NCI-H2227 treated with DMSO at 0.1 percent for 48 hours (cell line): ENCODE data around the gene ADAMTSL4.
"Not testable (repeated sequence)": the region's sequence is repeated elsewhere in the genome, so short reads cannot be mapped to it uniquely, and the experiment has no call there.

ENCODE experiments used
- DNase-seq: peaks from one replicate; lab custom pipeline; 2025; lab: John Stamatoyannopoulos, UW

The ADAMTSL4 gene

DNA sequence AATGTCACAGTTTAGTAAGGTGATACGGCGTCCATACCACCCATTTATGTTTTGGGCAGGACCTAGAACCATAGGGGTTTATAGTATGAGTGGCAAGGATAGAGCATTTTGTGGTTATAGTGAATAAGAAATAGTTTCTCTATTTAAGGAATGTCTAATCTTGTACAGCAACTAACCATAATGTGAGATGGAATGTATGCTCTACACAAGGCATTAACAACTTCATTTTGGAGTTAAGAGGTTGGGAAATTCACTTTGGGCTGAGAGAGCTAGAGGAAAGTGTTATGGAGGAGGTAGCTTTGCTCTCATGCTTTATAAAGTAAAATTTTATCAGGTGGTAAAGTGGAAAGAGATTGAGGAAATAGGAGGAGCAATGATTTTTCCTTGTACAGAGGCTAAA is 33.2 kb downstream of the ADAMTSL4 start:
- no peak for DNase-seq

DNA sequence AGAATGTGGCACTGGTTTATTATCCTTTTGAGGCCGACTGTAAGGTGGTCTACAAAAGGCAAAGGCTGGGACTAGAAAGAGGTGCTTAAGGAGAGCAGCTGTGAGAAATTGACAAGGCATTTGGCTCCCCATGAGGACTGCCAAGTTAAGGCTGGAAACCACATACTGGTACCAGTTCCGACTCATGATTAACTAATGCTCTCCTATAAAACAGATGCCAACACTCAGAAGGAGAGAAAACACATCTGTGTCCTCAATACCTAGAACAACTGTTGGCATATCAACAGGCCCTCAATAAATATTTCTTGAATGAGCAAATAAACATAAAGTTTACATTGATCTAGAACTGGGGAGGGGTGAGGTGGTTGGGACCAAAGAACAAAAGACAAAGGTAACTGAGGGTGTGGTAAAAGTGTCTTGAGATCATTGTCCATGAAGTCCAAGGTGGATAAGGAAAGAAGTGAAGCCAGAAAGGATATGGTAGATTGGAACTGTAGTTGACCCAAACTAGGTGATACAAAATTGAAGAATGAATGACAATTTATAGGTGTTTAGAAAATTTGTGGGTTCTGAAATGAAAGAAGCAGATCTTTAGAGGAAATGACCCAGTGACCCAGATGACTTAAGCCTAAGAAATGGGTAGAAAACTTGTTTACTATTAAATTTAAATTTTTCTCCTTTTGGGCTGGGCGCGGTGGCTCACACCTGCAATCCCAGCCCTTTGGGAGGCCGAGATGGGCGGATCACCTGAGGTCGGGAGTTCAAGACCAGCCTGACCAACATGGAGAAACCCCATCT is 47.1 kb downstream of the ADAMTSL4 start:
- DNase-seq, result no peak

DNA sequence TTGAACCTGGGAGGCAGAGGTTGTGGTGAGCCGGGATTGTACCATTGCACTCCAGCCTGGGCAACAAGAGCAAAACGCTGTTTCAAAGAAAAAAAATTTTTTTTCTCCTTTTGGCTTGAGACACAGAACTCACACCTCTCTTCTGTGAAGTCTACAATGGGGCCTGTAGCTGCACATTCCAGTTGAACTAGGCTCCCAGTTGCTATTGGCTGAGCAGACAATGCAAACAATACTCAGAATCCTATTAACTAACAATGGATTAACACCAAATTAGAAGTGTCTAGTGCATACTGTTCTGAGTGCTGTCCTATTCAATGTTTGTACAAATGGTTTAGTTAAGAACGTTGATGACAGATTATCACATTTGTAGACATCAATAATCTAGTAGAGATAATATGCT is 47.8 kb downstream of the ADAMTSL4 start:
- no peak for DNase-seq

DNA sequence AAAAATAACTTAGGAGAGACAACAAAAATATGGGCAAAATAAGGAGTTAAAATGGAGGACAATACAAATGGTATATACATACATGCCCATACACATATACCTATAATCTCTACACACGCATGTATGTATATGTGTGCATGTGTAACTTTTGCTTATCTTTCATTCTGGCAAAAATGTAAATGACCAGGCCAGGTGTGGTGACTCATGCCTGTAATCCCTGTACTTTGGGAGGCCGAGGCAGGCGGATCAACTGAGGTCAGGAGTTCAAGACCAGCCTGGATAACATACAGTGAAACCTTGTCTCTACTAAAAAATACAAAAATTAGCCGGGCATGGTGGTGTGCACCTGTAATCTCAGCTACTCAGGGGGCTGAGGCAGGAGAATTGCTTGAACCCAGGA is 49.1 kb downstream of the ADAMTSL4 start:
- DNase-seq, result not testable (repeated sequence)

GRCh38 chr1:150601540-150601939 is 52.3 kb downstream of the ADAMTSL4 start:
- no peak for DNase-seq

DNA sequence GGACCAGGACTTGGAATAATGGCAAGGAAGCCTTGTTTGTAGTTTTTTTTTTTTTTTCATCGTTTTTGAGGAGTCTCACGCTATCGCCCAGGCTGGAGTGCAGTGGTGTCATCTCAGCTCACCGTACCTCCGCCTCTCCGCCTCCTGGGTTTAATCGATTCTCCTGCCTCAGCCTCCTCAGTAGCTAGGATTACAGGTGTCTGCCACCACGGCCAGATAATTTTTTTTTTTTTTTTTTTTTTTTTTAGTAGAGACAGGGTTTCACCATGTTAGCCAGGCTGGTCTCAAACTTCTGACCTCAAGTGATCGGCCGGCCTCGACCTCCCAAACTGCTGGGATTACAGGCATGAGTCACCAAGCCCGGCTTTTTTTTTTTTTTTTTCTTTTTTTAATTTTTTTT is 53.2 kb downstream of the ADAMTSL4 start:
- not testable (repeated sequence) for DNase-seq

DNA sequence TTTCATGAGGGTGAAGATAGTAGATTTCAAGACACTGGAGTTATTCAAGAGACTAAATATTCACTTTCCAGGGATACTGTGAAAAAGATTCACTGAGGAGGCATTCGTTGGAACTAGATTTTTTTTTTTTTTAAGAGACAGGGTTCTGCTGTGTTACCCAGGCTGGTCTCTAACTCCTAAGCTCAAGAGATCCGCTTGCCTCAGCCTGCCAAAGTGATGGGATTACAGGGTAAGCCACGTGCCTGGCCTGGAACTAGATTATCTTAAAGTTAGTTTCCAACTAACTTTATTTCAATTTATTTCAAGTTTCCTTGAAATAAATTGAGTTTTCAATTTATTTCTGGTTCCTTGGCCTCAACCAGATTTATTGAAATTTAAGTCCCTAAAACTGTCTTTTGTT is 54.5 kb downstream of the ADAMTSL4 start:
- DNase-seq, result no peak

- no peak for DNase-seq
These were observed 55.0 kb downstream of the ADAMTSL4 start for GRCh38 chr1:150604226-150604588.

DNA sequence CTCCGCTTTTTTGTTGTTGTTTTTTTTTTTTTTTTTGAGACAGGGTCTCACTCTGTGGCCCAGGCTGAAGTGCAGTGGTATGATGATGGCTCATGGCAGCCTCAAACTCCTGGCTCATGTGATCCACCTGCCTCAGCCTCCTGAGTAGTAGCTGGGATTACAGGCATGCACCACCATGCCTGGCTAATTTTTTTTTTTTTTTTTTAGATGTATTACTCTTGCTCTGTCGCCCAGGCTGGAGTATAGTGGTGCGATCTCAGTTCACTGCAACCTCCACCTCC is 56.2 kb downstream of the ADAMTSL4 start:
- DNase-seq, result not testable (repeated sequence)

DNA sequence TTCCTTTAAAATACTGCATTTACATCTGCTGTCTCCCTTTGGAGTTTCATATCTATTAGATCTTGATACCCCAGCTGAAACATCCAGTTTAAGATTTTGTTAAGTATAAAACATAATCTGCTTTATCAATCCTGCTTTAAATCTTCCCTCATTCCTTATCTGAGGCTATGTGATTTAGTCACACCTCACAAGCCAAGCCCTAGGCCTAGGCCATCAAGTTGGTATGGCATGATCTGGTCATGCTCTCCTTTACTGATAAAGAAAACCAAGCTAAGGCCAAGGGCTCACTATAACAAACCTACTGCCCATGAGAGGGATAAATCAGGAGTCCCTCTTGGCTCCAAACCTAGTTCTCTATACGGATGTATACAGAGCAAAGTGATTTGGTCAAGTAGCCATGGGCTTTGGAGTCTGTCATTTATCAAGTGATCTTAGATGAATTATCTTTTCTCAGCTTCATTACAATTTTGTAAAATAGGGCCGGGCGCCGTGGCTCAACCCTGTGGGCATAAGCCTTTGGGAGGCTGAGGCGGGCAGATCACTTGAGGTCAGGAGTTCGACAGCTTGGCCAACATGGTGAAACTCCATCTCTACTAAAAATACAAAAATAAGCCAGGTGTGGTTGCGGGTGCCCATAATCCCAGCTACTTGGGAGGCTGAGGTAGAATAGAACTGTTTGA is 57.4 kb downstream of the ADAMTSL4 start:
- no peak for DNase-seq

- peak; percentile 58 for DNase-seq
These were observed 60.5 kb downstream of the ADAMTSL4 start for GRCh38 chr1:150609732-150610131.
